Measurements from ENCODE around the gene CEP104. TPM values are rescaled to one million over a fixed set of nuclear protein-coding genes. Genes with fewer than 3 reads are reported as not detected.

The CEP104 gene
- total RNA-seq, 1 experiment from 2014 or later, result 34.5 TPM

GRCh38 chr1:3891329-3891865, 34.4 kb upstream of the CEP104 start:
- no peaks in the 10 kb centered on the region for H3K23me2 ChIP-seq (ENCODE audit: insufficient read length, low read depth, low read length, poor library complexity, severe bottlenecking)
- no peak overlapping the region for H3K4ac ChIP-seq (ENCODE audit: low read depth, low read length)
- Mint-ChIP-seq H3K4me1 (peaks cover 0 to 2% of the 10 kb centered on the region in 2 experiments; a peak in 2 of 4 replicates), H3K4me3 (no peak overlapping the region), H3K36me3 (ENCODE audit: insufficient read depth in 1 of 3, low read depth in 3 of 3) (peaks cover 24 to 48% (median 48%) of the 10 kb centered on the region in 3 experiments; a peak in 6 of 7 replicates), H3K27ac (no peak overlapping the region), H3K27me3 (ENCODE audit: low read depth) (no peaks in the 10 kb centered on the region; the same call in 1 of the 2 replicates), H3K9me3 (peaks cover 0 to 1% of the 10 kb centered on the region in 2 experiments; a peak in 1 of 5 replicates)
- no peak overlapping the region for H2BK120ac ChIP-seq (ENCODE audit: low read depth, low read length, poor library complexity, severe bottlenecking)
- no peak overlapping the region for H3K56ac ChIP-seq (ENCODE audit: insufficient read length, low read depth, low read length)
- WGBS (ENCODE audit: extremely low coverage, insufficient read length, low lambda C conversion rate), result no CpG with 5 or more reads among the region's 17 CpGs
- no peak overlapping the region for H3K23ac ChIP-seq (ENCODE audit: insufficient read length, low read depth, low read length)
- TF ChIP-seq CTCF (conservative IDR thresholded peaks at IDR 0.05), result no peak
- H3K14ac ChIP-seq (ENCODE audit: insufficient read depth, low read length), result no peak overlapping the region; the same call in 1 of the 2 replicates
- H3K9ac ChIP-seq (ENCODE audit: extremely low read depth, insufficient read length, low read length), result no peak overlapping the region
- H2BK15ac ChIP-seq (ENCODE audit: low read depth, low read length), result no peak overlapping the region
- H2AFZ ChIP-seq (ENCODE audit: low read length), result no peak overlapping the region
- H2BK5ac ChIP-seq (ENCODE audit: insufficient read length, low read length), result no peak overlapping the region
- peaks cover 6% of the 10 kb centered on the region for H3K79me1 ChIP-seq (ENCODE audit: insufficient read depth, low read depth, low read length, poor library complexity, severe bottlenecking)
- H3K4me2 ChIP-seq (ENCODE audit: insufficient read depth, insufficient read length, low read length), result no peak overlapping the region
- H4K20me1 ChIP-seq (ENCODE audit: control insufficient read depth, insufficient read depth, insufficient read length), result no peaks in the 10 kb centered on the region
- no peak overlapping the region for H4K5ac ChIP-seq (ENCODE audit: insufficient read length, low read depth, low read length)
- H2BK12ac ChIP-seq (ENCODE audit: insufficient read length, low read depth, low read length), result no peak overlapping the region
- no peak overlapping the region for H3T11ph ChIP-seq (ENCODE audit: low read length)
- H3K79me2 ChIP-seq (ENCODE audit: insufficient read depth, low read length), result peaks cover 14% of the 10 kb centered on the region; the same call in 1 of the 2 replicates
- H4K8ac ChIP-seq (replicated peaks; ENCODE audit: insufficient read length, low read depth, low read length), result no peak overlapping the region
- no peak for DNase-seq
- H3K4me1 ChIP-seq (ENCODE audit: insufficient read depth, low read length), result no peaks in the 10 kb centered on the region
- no peak overlapping the region for H3K27ac ChIP-seq (ENCODE audit: insufficient read length, low read depth, low read length)
- H4K91ac ChIP-seq (ENCODE audit: insufficient read length, low read depth, low read length), result no peak overlapping the region
- H2BK20ac ChIP-seq (ENCODE audit: low read depth, low read length, poor library complexity, severe bottlenecking), result no peak overlapping the region
- H2AK5ac ChIP-seq (ENCODE audit: insufficient read length, low read length), result no peak overlapping the region
- H3K27me3 ChIP-seq (ENCODE audit: insufficient read depth, low read length), result no peaks in the 10 kb centered on the region
- no peaks in the 10 kb centered on the region for H3K9me3 ChIP-seq (ENCODE audit: control insufficient read depth, low read depth, low read length)
- no peak overlapping the region for H3K18ac ChIP-seq (ENCODE audit: insufficient read length, low read depth, low read length)

Measured in H9 (cell line).